Measurements from ENCODE around the gene IDI1.
"Not testable (repeated sequence)": the region's sequence is repeated elsewhere in the genome, so short reads cannot be mapped to it uniquely, and the experiment has no call there.

IDI1 gene

GRCh38 chr10:1048732-1049424 lies at the start of gene IDI1:
TSS of gene IDI1 (minus strand) at chr10:1049119. CDS start at chr10:1049003, 116 bp downstream.
- DNase-seq = peak; percentile 70

DNA sequence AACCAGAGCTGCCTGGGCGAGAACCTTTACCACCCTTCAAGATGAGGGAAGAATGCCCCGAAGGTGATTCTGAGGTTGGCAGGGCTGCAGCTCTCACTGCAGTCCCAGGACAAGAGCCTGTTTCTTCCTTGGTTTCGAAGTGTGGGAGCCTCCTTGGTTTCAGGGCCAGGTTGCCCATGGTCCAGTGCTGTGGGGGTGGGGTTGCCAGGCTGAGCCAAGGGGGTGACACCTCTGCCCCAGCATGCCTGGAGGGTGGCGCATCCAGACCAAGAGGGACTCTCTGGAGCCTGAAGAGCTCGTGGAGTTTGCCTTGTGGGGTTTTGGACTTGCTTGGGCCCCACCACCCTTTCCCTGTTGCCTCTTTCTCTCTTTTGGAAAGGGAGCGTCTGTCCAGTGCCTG lies 48.5 kb upstream of the IDI1 start:
- no peak for DNase-seq

DNA sequence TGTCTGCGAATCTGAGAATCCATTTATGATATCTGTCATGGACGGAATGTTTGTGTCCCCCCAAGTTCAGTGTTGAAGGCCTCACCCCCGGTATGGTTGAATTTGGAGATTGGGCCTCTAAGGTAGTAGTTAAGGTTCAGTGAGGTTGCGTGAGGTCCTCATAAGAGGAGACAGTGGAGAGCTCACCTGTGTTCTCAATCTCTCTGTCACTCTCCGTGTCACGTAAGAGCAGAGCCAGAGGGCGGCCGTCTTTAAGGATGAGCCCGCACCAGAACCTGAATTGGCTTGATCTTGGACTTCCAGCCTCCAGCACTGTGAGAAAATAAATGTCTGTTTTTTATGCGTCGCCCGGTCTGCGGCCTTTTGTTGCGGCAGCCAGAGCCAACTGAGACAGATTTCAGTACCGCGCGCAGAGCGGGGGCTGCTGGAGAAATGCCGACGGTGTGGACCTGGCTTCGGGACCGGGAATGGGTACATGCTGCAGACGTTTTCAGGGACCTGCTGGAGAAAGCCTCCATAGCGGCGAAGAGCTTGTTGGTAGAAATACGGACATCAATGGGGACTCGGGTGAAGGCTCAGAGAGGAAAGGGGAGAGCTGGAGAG lies 47.5 kb upstream of the IDI1 start:
- DNase-seq = no peak

DNA sequence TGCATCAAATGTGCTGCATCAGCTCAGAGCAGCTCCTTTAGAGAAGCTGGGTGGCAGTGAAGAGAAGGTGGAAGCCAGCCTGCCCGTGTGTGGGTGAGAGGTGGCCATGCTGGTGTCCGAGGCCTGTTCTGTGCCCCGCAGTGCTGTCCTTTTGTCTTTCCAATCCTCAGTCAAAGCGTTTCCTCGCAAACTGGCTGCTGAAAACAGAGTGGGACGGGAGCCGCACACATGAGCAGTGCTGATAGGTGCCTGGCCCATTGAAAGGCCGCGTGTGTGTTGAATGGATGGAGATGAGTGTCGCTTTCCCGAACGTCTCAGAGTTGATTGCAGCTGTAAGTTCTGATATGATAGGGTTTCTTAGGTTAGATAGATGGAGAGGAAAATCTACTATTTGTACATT lies 46.6 kb upstream of the IDI1 start:
- DNase-seq = no peak

DNA sequence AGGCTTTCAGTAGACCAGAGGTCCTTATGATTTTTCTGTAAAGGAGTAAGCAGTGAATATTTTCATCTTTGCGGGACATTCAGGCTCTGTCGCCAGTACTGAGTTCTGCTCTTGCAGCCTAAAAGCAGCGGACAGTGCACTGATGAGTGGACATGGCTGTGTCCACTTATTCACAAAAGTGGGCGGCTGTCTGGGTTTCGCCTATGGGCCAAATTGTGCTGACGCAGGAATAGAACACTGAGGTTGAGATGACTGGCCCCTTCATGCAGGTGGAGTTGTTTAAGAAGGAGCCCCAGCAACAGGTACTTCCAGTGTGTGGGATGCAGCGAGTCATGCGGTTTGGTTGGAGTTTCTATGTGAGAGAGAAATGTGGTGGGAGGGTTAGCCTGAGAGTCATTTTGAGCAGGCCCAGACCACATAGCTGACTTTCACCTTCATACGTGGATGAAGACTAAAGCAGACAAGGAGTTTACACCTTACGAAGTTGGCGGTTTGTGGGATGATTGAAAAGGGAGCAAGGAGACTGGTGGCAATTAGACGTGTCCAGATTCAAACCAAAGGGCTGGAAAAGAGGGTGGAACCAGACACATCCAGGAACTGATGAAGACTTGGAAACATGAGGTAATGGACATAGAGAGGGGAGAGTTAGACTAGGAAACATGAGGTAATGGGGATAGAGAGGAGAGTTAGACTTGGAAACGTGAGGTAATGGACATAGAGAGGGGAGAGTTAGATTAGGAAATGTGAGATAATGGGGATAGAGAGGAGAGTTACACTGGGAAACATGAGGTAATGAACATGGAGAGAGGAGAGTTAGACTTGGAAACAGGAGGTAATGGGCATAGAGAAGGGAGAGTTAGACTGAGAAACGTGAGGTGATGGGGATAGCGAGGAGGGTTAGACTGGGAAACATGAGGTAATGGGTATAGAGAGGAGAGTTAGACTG lies 45.5 kb upstream of the IDI1 start:
- DNase-seq = no peak

DNA sequence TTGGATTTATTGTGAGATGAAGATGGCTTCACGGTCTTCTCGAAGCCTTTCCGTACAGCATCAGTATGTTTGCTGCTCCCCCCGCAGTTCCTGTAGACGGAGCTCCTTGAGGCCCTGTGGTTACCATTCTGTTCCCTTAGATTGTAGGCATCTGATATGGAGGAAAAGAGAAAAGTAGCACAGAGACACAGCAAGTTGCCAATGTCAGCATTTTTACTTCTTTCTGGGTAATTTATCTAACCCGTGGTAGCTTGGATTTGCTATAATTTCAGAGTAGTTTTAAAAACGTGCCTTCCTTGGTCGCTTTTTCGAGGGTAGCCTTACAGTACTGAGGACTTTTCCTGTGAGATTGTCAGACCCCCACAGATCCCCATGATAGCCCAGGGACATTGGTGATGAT lies 44.8 kb upstream of the IDI1 start:
- DNase-seq = no peak

GRCh38 chr10:1090696-1091095 lies 41.8 kb upstream of the IDI1 start:
- no peak for DNase-seq

DNA sequence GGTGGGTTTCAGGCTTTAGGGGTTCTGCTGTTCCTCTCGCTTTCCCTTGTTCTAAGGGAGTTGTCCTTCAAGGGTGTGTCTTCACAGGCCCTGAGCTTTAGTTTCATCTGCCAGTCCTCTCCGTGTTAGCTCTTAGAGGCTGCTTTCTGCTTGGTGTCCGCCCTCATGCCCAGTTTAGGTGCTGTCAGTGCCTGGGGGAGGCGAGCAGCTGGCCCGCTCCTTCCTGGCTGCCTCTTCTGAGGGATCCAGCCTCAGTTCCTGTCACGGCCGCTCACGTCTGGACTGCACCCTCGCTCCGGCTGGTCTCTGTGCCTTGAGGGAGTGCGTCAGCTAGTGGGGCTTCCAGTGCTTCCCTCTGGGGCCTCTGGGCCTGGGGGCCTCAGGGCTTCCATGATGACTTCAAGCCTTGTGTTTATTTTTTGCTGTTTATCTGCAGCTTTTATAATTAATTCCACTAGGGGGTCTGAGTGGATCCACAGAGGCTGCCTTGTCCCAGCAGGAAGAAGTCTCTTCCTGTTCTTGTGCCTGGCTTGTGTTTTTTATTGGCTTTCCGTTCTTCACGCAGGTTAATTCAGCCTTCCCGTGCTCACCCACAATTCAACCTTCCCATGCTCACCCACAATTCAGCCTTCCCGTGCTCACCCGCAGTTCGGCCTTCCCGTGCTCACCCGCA lies 40.2 kb upstream of the IDI1 start:
- no peak for DNase-seq

DNA sequence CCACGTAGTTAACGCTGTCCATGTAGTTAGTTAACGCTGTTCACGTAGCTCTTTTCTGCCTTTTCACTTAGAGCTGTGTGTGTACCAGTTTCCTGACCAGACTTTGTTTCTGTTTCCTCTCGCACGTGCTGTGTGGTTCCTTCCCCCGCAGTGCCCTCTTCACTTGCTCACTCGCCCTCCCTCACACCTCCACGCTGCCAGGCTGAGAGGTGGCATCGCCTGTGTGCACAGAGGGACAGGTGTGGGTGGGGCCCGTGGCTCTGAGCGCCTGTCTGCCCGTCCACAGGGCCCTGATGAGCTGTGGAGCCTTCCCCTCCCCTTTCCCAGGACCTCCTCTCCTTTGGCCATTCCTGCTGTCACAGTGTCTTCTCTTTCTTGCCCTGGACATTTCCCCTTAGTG lies 37.9 kb upstream of the IDI1 start:
- DNase-seq = no peak

DNA sequence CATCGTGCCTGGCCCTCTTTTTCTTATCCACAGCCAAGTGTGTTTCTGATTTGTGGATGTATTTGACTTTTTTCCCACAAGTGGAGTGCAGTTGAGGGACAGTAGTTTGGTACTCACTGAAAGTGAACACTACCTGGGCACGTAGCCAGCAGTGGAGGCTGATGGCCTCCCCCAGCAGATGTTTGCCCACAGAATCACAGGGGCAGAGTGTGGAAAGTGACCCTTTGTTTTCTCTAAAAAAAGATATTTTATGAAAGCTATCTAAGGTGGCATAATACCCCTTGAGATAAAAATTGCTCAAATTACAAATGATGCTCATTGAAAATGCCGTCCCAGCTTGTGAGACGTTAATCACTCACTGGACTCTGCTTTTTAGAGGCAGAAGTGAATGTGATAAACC lies 36.3 kb upstream of the IDI1 start:
- DNase-seq = no peak

- no peak for DNase-seq
Observed at GRCh38 chr10:1084011-1084950, 35.4 kb upstream of the IDI1 start.

- DNase-seq = no peak
Observed at GRCh38 chr10:1083581-1083980, 34.7 kb upstream of the IDI1 start.

DNA sequence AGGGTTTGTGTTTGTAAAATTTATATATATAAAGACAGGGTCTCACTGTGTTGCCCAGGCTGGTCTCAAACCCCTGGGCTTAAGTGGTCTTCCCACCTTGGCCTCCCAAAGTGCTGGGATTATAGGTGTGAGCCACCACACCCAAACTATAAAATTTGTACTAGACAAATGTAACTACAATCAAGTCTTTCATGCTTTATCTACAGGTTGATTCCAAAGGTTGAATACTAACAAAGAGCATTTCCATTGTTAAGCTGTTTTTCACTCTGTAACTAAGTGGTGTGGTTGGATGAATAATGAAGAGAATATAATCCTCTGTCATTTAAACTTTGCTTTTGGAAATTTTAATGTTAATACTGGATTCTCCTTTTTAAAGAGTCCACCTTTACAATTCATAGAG lies 29.7 kb upstream of the IDI1 start:
- DNase-seq = no peak

GRCh38 chr10:1074748-1075308 lies 25.9 kb upstream of the IDI1 start:
- no peak for DNase-seq

DNA sequence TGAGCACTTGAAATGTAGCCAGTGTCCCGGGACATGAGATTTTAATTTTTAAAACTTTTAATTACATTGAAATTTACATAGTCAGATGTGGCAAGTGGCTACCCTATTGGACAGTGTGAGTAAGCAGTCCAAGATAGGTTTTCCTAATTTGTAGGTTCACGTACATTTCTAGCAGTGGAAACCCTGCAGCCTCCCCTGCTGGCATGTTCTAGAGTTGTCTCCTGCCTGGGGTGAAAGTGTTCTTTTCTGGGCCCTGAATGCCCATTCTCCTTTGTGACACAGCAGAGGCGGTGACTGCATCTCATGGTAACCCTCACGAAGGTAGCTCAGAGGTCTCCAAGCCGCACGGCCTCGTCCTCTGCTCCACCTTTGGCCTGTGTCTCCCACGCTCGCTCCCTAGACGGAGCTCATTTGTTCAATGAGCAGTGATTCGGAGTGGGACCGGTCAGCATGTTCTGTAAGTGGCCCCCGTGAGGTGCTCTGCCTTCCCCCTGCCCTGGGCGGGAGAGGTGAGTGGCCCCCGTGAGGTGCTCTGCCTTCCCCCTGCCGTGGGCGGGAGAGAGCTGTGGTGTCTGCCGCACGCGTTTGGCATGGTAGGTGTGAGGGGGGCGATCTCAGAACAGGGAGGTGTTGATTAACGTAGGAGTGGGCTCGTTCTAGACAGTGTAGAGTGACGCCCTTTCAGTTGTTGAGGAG lies 25.3 kb upstream of the IDI1 start:
- no peak for DNase-seq

DNA sequence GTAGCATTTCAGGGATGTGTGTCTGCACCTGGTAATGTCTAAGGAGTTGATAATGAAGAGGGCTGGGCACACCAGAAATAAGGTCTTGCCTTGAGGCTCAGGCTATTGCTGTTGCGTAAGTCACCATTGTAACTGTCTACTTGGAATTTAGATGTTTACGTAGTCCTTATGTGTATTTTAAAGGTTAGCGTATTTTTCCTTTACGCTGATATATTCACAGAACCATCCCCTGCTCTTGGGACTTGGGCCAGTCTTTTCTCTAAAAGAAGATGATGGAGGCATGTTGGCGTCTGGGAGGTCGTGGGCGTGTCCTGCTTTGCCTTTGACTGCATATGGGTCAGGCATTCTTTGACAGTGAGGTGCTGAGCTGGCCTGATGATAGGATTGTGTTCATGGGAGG lies 22.0 kb upstream of the IDI1 start:
- no peak for DNase-seq

GRCh38 chr10:1068380-1069361 lies 19.8 kb upstream of the IDI1 start:
- no peak for DNase-seq

DNA sequence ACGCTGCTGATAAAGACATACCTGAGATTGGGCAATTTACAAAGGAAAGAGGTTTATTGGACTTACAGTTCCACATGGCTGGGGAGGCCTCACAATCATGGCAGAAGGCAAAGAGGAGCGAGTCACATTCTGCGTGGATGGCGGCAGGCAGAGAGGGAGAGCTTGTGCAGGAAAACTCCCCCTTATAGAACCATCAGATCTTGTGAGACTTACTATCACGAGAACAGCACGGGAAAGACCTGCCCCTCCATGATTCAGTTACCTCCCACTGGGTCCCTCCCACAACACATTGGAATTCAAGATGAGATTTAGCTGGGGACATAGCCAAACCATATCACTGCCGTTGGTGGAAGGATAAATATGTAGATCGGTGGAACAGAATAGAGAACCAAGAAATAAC lies 17.8 kb upstream of the IDI1 start:
- DNase-seq = not testable (repeated sequence)

DNA sequence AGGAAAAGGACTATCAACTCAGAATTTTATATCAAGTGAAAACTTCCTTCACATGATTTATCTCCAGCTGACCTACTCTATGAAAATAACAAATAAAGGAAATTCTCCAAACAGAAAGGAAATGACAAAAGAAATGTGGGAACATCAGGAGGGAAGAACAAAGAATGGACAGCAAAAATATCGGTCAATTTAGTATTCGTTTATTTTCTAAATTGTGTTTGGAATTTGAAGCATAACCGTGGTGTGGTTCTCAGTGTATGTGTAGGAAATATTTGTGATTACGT lies 16.0 kb upstream of the IDI1 start:
- DNase-seq = no peak

DNA sequence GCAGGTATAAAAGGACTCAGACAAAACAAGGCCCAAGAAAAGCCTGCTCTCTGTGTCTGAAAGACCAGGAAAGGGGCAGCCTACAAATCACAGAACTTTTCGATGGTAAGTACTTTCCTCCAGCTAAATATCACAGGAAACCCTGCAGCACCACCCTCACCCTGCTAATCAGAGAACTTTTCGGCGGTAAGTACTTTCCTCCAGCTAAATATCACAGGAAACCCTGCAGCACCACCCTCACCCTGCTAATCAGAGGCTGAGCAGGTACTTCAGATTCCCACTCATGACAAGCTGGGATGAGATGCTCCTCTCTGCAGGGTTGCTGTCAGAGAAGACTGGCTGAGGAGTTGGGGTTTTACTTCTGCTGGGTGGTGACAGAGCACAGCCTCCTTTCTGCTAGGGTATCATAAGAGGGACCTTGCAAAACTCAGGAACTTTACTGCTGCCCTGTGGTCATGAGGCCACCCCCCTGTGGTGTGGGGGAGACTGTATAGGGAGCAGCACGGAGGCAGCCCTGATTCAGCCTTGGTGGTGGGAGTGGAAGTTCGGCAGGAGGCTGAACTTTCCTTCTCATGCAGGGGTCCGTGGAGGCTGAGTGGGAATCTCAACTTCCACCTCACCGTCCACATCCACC lies 14.4 kb upstream of the IDI1 start:
- no peak for DNase-seq

Measured in NCI-H1417 treated with DMSO at 0.1 percent for 48 hours (cell line).